Measurements from ENCODE around the gene LIX1L. TPM values are rescaled to one million over a fixed set of nuclear protein-coding genes. Genes with fewer than 3 reads are reported as not detected.

LIX1L gene
- total and polyA plus RNA-seq, 12 donors = 7.1 to 30.0 (median 23.8) TPM

DNA sequence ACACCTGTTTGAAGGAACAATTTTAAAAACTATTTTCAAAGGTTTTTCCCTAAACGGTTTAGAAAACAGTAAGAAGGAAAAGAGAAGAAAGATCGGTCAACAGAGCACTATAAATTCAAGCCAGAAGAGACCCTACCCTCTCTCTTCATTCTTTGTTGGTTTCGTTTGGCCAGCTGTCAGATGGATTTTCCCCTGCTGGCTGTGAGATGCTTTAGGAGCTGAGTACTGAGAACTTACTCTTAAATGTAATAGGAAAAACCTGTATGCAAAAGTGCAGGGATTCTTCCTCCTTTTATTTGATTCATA lies 39.9 kb upstream of the LIX1L start:
- WGBS, 2 donors = 6 to 16% methylated on average over 3 of the region's 3 CpGs
- Histone ChIP-seq H3K9me3 (no peaks in the 10 kb centered on the region), H3K27me3 (no peaks in the 10 kb centered on the region), H3K36me3 (peaks cover 8 to 34% (median 31%) of the 10 kb centered on the region in 9 donors), H3K4me3 (peak overlapping the region; percentile 34 to 90 (median 76)), H3K27ac (peak overlapping the region; percentile 89 to 99 (median 97)), H3K4me1 (peaks cover 12 to 61% (median 40%) of the 10 kb centered on the region in 9 donors)
- DNase-seq (no peak), ATAC-seq (no peak)
- intact Hi-C loops (cut with DNase I) = loop anchor here in 4 of 10 donors (1.0 to 2.0 kb wide), 3 partner anchors 17 to 19 kb away; no protein-coding TSS in a partner anchor
- TF ChIP-seq, protein P1, sequence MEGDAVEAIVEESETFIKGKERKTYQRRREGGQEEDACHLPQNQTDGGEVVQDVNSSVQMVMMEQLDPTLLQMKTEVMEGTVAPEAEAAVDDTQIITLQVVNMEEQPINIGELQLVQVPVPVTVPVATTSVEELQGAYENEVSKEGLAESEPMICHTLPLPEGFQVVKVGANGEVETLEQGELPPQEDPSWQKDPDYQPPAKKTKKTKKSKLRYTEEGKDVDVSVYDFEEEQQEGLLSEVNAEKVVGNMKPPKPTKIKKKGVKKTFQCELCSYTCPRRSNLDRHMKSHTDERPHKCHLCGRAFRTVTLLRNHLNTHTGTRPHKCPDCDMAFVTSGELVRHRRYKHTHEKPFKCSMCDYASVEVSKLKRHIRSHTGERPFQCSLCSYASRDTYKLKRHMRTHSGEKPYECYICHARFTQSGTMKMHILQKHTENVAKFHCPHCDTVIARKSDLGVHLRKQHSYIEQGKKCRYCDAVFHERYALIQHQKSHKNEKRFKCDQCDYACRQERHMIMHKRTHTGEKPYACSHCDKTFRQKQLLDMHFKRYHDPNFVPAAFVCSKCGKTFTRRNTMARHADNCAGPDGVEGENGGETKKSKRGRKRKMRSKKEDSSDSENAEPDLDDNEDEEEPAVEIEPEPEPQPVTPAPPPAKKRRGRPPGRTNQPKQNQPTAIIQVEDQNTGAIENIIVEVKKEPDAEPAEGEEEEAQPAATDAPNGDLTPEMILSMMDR (IDR thresholded peaks at IDR 0.05) = peak in 3 of 9 donors; percentile 12 to 22 (median 17)

DNA sequence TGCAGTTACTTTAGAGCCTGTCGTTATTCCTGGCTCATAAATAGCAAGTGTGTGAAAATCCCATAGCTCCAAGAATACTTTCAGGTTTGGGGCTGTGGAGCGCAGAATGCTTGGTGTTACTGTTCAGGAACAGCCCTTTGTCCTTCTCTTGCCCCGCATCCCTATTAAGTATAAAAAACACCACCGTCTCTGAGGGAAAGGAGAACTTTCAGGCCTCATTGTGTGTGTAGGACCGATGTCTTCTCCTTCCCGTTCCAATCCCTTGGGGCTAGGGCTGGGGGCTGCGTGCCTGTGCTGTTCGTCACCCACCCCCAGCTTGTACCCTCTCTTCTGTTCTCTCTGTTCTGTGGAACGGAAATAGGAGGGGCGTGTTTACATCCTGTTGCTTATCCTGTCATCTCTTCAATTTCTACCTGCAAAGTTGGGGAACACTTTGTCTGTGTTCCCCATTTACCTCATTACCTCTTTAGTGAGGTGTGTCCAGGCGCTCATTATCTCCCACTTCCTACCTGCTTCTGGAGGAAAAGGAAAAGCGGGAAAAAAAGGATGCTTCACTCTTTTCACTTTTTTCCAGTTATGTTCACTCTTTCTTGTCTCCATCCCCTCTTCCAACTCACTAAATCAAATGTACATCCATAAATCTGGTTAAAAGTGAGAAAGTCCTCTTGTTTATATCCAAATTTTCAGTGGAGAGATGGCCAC lies 39.4 kb upstream of the LIX1L start:
- TF ChIP-seq, protein P1 (IDR thresholded peaks at IDR 0.05) = no peak
- no peaks in the 10 kb centered on the region for H3K9me3 ChIP-seq
- peaks cover 12 to 66% (median 46%) of the 10 kb centered on the region in 9 donors for H3K4me1 ChIP-seq
- H3K36me3 ChIP-seq = peaks cover 8 to 40% (median 34%) of the 10 kb centered on the region in 9 donors
- WGBS, 2 donors = 5 to 7% methylated on average over 12 of the region's 12 CpGs
- DNase-seq (peak in 1 of 2 donors; percentile 53), ATAC-seq (peak; percentile 12 to 58 (median 37))
- H3K27ac ChIP-seq = peak overlapping the region; percentile 89 to 99 (median 97)
- peak overlapping the region; percentile 34 to 90 (median 76) for H3K4me3 ChIP-seq
- H3K27me3 ChIP-seq = no peaks in the 10 kb centered on the region
- intact Hi-C loops (cut with DNase I) = loop anchor here in 3 of 10 donors (1.0 to 2.0 kb wide), 3 partner anchors 16 to 18 kb away; no protein-coding TSS in a partner anchor

DNA sequence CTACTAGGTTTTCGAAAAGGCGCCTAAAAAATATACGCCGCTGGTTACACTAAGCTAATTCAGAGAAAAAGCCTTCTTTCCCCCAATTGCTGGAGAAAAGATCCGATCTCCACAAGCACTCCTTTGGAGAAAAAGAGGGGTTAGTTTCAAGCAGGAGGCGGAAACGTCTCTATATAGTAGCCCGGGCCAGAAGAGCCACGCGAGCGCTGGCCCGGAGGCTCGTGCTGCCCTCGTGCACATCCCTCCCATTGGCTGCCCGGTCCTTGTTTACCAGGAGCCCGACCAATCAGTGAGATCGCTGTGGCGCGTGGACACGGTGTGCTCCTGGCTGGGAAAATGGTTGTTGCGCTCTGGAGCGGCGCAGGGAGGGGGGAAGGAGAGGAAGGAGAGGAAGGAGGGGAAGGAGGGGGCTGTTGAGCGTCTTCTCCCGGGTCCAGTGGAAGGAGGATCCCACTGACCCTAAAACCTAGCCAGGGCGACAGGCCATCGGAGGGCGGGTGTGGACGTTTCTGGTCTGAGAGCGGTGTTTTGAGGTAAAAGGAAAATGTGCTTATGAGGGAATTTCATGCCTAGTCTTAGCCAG lies 38.7 kb upstream of the LIX1L start, which contains the start of gene TXNIP:
Gene TXNIP, minus strand, starts transcription at position 147 of the 583 bp plus-strand sequence. CDS start 313 bp downstream, outside the sequence.
- WGBS, 2 donors = 0% methylated on average over 30 of the region's 30 CpGs
- H3K36me3 ChIP-seq = peaks cover 8 to 42% (median 35%) of the 10 kb centered on the region in 9 donors
- peak within 1 kb of the TSS; percentile 89 to 99 (median 97) for H3K27ac ChIP-seq
- ATAC-seq (peak; percentile 90 to 95 (median 93)), DNase-seq (peak; percentile 99)
- H3K9me3 ChIP-seq = no peaks in the 10 kb centered on the region
- H3K4me3 ChIP-seq = peak within 1 kb of the TSS; percentile 70 to 90 (median 76)
- no peaks in the 10 kb centered on the region for H3K27me3 ChIP-seq
- peaks cover 12 to 65% (median 52%) of the 10 kb centered on the region in 9 donors for H3K4me1 ChIP-seq
- intact Hi-C loops (cut with DNase I) = loop anchor here in 4 of 10 donors (1.0 to 2.0 kb wide), 4 partner anchors 16 to 18 kb away; no protein-coding TSS in a partner anchor
- TF ChIP-seq, protein P1 (IDR thresholded peaks at IDR 0.05) = no peak

DNA sequence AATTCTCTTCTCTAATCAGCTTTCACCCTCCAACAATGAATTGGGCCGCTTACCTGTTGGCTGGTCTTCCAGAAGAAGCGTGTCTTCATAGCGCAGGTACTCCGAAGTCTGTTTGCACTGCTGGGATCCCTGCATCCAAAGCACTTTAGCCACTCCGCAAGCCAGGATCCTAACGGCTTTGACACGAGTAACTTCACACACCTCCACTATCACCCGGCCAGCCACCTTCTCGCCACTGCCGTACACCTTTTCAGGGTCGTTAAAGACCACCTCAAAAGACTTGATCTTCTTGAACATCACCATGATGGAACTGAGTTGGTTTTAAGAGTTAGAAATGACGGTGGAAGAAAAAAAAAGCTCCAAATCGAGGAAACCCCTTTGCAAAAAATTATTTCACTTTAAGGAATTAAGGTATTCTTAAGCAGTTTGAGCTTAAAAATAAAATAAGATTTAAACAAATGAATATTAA lies 38.2 kb upstream of the LIX1L start:
- TF ChIP-seq, protein P1 (IDR thresholded peaks at IDR 0.05) = no peak
- Histone ChIP-seq H3K4me1 (peaks cover 12 to 67% (median 53%) of the 10 kb centered on the region in 9 donors), H3K36me3 (peaks cover 8 to 42% (median 35%) of the 10 kb centered on the region in 9 donors), H3K27me3 (no peaks in the 10 kb centered on the region), H3K27ac (peak overlapping the region; percentile 89 to 98 (median 97)), H3K9me3 (no peaks in the 10 kb centered on the region), H3K4me3 (peak overlapping the region; percentile 70 to 90 (median 76))
- intact Hi-C loops (cut with DNase I) = loop anchor here in 3 of 10 donors (1.0 to 2.0 kb wide), 3 partner anchors 15 to 17 kb away; no protein-coding TSS in a partner anchor
- ATAC-seq = no peak
- 1 to 2% methylated on average over 13 of the region's 13 CpGs for WGBS, 2 donors
- DNase-seq = no peak

Data from heart right ventricle (tissue), 16 donors.